T-cell (primary cell): ENCODE data around the gene OR8D2. TPM values are rescaled to one million over a fixed set of nuclear protein-coding genes. Genes with fewer than 3 reads are reported as not detected.

Source experiments
- ATAC-seq, 4 experiments: fragments of 200-7000 bp in 3 of 4; fragments of 150-1000 bp in 1 of 4; cut with Tn5 transposase; replicated peaks in 1 of 4; 1 replicate in 3 of 4; 2 replicates in 1 of 4; pipeline ENCODE4 v1.10.0; 2021; ENCODE audit warnings: moderate library complexity in 3 of 4, mild to moderate bottlenecking in 2 of 4, moderate number of reproducible peaks in 1 of 4
- CTCF ChIA-PET, 2 donors: fragments of 300-600 bp; sonication (Branson Sonifier 250); formaldehyde crosslinking; loops; one replicate each; lab custom pipeline; 2022; ENCODE audit warnings: antibody characterized with exemption in 2 of 2; lab: Charles Lee
- POLR2A ChIA-PET, 2 donors: fragments of 300-600 bp; sonication (Branson Sonifier 250); formaldehyde crosslinking; loops; one replicate each; lab custom pipeline; 2022; ENCODE audit warnings: antibody characterized with exemption in 2 of 2; lab: Charles Lee
- DNase-seq, 35 experiments: peaks; one replicate each; pipeline versions ENCODE4 v3.0.0 to v3.0.0-alpha.2; 2013 to 2023
- H3K27ac ChIP-seq: one replicate; pipeline ENCODE4 v1.5.1; 2013; ENCODE audit warnings: low read length
- H3K27me3 ChIP-seq, 2 experiments: replicated peaks in 1 of 2; 1 replicate in 1 of 2; 2 replicates in 1 of 2; pipeline versions ENCODE4 v1.6.1 to v1.7.0; 2013; ENCODE audit warnings: low read length in 1 of 2, mixed read lengths in 1 of 2; ENCODE audit not compliant: control insufficient read depth in 2 of 2, insufficient read depth in 2 of 2; ENCODE audit errors: extremely low read depth in 1 of 2
- H3K36me3 ChIP-seq, 2 donors: 1 replicate in 1 of 2; 2 replicates in 1 of 2; pipeline versions ENCODE4 v1.6.1 to v1.7.0; 2013; ENCODE audit warnings: low read length in 1 of 2; ENCODE audit not compliant: control insufficient read depth in 2 of 2, insufficient read depth in 1 of 2; ENCODE audit errors: extremely low read depth in 1 of 2
- H3K4me1 ChIP-seq, 2 experiments: 1 replicate in 1 of 2; 2 replicates in 1 of 2; pipeline versions ENCODE4 v1.6.1 to v1.7.0; 2013; ENCODE audit warnings: low read length in 2 of 2, mixed read lengths in 1 of 2; ENCODE audit not compliant: insufficient read depth in 2 of 2, control insufficient read depth in 1 of 2; ENCODE audit errors: extremely low read depth in 1 of 2
- H3K4me3 ChIP-seq, 2 donors: 1 replicate in 1 of 2; 2 replicates in 1 of 2; pipeline versions ENCODE4 v1.5.1 to v1.7.0; 2013; ENCODE audit warnings: mild to moderate bottlenecking in 2 of 2, low read length in 1 of 2, moderate library complexity in 1 of 2; ENCODE audit not compliant: control insufficient read depth in 1 of 2; ENCODE audit errors: extremely low read depth in 1 of 2
- H3K9me3 ChIP-seq: 2 replicates; pipeline ENCODE4 v1.7.0; 2013
- H3K27ac Mint-ChIP-seq, 2 donors: one replicate each; pipeline ENCODE4 v1.8.0; 2020 to 2021; ENCODE audit warnings: mild to moderate bottlenecking in 2 of 2, mixed read lengths in 2 of 2
- H3K27me3 Mint-ChIP-seq, 2 donors: one replicate each; pipeline ENCODE4 v1.8.0; 2021 to 2022; ENCODE audit warnings: mixed read lengths in 2 of 2
- H3K36me3 Mint-ChIP-seq: one replicate; pipeline ENCODE4 v1.8.0; 2021; ENCODE audit warnings: mixed read lengths
- H3K4me1 Mint-ChIP-seq, 3 donors: one replicate each; pipeline ENCODE4 v1.8.0; 2020 to 2022; ENCODE audit warnings: mixed read lengths in 3 of 3, mild to moderate bottlenecking in 1 of 3
- H3K4me3 Mint-ChIP-seq, 3 donors: one replicate each; pipeline ENCODE4 v1.8.0; 2020 to 2022; ENCODE audit warnings: mild to moderate bottlenecking in 3 of 3, mixed read lengths in 3 of 3, moderate library complexity in 3 of 3
- H3K9me3 Mint-ChIP-seq, 3 donors: one replicate each; pipeline ENCODE4 v1.8.0; 2020 to 2022; ENCODE audit warnings: mixed read lengths in 3 of 3
- whole genome bisulfite sequencing: methylation state at CpG from one replicate; pipeline ENCODE4 v1.1.5; 2013; ENCODE audit warnings: missing lambda C conversion rate; ENCODE audit not compliant: insufficient coverage; 5-methylcytosine and 5-hydroxymethylcytosine counted together
- total RNA-seq, 35 experiments: library from RNA in 6 of 35; stranded (reverse) in 6 of 35; fragments of 120-200 nt in 1 of 35; gene quantifications; one replicate each; pipeline versions ENCODE4 v1.2.1 to v1.2.4 and lab custom pipeline; 2013 to 2026

OR8D2 gene
- total RNA-seq, 5 donors from 2014 or later (not counting 1 experiment from before 2014, with no cell fraction given): not detected

DNA sequence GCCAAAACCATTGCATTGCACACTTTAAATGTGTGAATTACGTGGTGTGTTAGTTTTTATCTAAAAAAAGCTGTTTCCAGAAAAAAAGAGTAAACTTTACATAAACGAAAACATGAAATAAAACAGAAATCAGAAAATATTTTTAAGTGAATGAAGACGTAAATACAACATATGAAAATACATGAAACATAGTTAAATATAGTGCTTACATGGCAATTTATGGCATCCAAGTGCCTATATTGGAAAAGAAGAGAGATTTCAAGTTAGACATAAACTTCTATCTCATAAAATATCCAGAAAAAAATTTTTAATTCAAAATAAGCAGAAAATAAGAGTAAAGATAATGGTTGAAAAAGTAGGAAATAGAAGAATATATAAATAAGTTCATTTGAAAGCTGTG is 11.9 kb upstream of the OR8D2 start:
- no peak overlapping the region for H3K4me3 ChIP-seq
- H3K9me3 ChIP-seq: no peaks in the 10 kb centered on the region
- DNase-seq (no peak), ATAC-seq (no peak)
- no peaks in the 10 kb centered on the region for H3K36me3 Mint-ChIP-seq
- no CpG with 5 or more reads among the region's 3 CpGs for WGBS
- CTCF ChIA-PET: no interaction called here
- H3K27ac Mint-ChIP-seq: no peak overlapping the region
- H3K4me3 Mint-ChIP-seq: no peak overlapping the region
- H3K4me1 ChIP-seq: peaks cover 0 to 2% of the 10 kb centered on the region in 2 experiments
- peaks cover 0 to 4% (median 0%) of the 10 kb centered on the region in 3 donors for H3K9me3 Mint-ChIP-seq
- no peaks in the 10 kb centered on the region for H3K36me3 ChIP-seq
- no peaks in the 10 kb centered on the region for H3K27me3 ChIP-seq
- peaks cover 6 to 15% of the 10 kb centered on the region in 2 donors for H3K27me3 Mint-ChIP-seq
- POLR2A ChIA-PET: no interaction called here
- H3K27ac ChIP-seq: no peak overlapping the region
- H3K4me1 Mint-ChIP-seq: peaks cover 0 to 4% (median 0%) of the 10 kb centered on the region in 3 donors

DNA sequence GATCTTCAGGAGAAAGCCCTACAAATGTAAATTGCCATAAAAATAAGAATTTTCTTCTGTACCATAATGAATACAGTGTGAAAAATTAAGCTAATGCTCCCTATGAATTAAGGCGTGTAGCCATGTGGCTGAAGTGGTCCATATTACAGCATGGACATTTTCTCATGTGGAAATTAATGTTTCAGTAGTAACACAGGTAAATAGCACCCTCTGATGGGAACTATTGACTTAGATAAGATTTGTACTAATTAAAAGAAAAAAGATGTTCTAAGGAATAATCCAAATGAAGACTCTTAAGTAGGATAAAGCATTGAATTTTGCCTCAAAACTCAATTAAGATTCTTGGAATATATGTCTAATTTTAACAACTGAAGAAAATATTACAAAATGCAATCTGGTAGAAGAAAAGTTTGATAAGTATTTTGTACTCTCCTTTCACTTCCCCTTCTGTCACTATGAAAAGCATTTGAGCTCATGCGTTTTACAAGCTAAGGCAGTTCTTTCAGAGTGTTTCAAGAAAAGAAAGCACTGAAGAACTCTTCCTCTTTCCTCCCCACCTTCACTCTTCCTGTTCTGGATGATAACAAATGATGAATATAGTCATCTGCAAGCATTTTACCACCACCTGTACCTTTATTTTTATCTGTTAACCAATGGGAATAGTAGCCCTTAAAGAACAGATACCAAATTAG is 9.9 kb upstream of the OR8D2 start:
- CTCF ChIA-PET: no interaction called here
- POLR2A ChIA-PET: no interaction called here
- no peaks in the 10 kb centered on the region for H3K9me3 Mint-ChIP-seq
- DNase-seq (no peak), ATAC-seq (no peak)
- no peak overlapping the region for H3K4me3 ChIP-seq
- peaks cover 0 to 4% (median 0%) of the 10 kb centered on the region in 3 donors for H3K4me1 Mint-ChIP-seq
- no peaks in the 10 kb centered on the region for H3K36me3 ChIP-seq
- no peak overlapping the region for H3K4me3 Mint-ChIP-seq
- H3K27me3 Mint-ChIP-seq: peaks cover 7 to 15% of the 10 kb centered on the region in 2 donors
- H3K36me3 Mint-ChIP-seq: no peaks in the 10 kb centered on the region
- H3K9me3 ChIP-seq: no peaks in the 10 kb centered on the region
- WGBS: no CpG with 5 or more reads among the region's 2 CpGs
- H3K4me1 ChIP-seq: peaks cover 0 to 2% of the 10 kb centered on the region in 2 experiments
- no peak overlapping the region for H3K27ac ChIP-seq
- H3K27me3 ChIP-seq: no peaks in the 10 kb centered on the region
- H3K27ac Mint-ChIP-seq: no peak overlapping the region

DNA sequence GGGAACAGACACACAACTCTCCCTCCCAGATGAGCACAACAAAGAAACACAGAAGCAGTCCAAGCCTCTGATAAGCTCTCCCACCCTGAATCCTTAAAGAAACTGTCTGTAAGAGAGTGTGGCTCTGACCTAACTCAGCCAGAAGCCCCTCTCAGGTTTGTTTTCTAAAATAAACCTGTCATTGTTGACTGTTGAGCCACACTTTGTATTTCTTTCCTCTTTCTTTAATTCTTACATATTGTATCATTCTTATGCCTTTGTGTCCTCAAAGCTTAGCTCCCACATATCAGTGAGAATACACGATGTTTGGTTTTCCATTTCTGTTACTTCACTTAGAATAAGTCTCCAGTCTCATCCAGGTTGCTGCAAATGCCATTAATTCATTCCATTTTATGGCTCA is 7.8 kb upstream of the OR8D2 start:
- Mint-ChIP-seq H3K9me3 (no peaks in the 10 kb centered on the region), H3K4me1 (peaks cover 0 to 4% (median 0%) of the 10 kb centered on the region in 3 donors), H3K27me3 (peaks cover 12 to 19% of the 10 kb centered on the region in 2 donors), H3K27ac (no peak overlapping the region), H3K36me3 (no peaks in the 10 kb centered on the region), H3K4me3 (no peak overlapping the region)
- no peak overlapping the region for H3K4me3 ChIP-seq
- H3K27me3 ChIP-seq: no peaks in the 10 kb centered on the region
- ChIA-PET POLR2A (no interaction called here), CTCF (no interaction called here)
- peaks cover 0 to 2% of the 10 kb centered on the region in 2 experiments for H3K4me1 ChIP-seq
- no peaks in the 10 kb centered on the region for H3K9me3 ChIP-seq
- DNase-seq: no peak
- no peaks in the 10 kb centered on the region for H3K36me3 ChIP-seq
- no peak for ATAC-seq
- no CpG with 5 or more reads among the region's 1 CpG for WGBS
- no peak overlapping the region for H3K27ac ChIP-seq

DNA sequence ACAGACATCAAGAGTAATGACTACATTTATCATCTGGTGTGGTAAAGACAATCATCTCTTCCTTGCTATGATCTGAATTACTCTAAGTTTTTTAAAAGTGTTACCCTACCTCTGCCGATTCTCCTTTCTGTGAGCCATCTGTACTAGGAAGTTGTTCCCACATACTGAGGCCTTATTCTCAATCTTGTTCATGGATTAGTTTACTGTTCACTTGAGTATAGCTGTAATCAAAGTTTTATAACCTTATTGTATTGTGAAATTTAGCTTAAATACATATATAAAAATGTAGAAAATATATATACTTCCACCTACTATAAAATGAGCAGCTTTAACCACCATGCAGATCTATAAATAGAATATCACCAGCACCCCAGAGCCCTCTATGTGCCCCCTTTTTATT is 2.4 kb upstream of the OR8D2 start:
- Histone ChIP-seq H3K27ac (no peak overlapping the region), H3K36me3 (no peaks in the 10 kb centered on the region), H3K27me3 (peaks cover 0 to 4% of the 10 kb centered on the region in 2 experiments), H3K9me3 (no peaks in the 10 kb centered on the region), H3K4me3 (no peak overlapping the region), H3K4me1 (no peaks in the 10 kb centered on the region)
- H3K9me3 Mint-ChIP-seq: peaks cover 0 to 6% (median 0%) of the 10 kb centered on the region in 3 donors
- no peak overlapping the region for H3K27ac Mint-ChIP-seq
- ChIA-PET POLR2A (no interaction called here), CTCF (no interaction called here)
- no peaks in the 10 kb centered on the region for H3K4me1 Mint-ChIP-seq
- WGBS: no CpG with 5 or more reads among the region's 1 CpG
- no peaks in the 10 kb centered on the region for H3K36me3 Mint-ChIP-seq
- H3K27me3 Mint-ChIP-seq: peaks cover 10 to 14% of the 10 kb centered on the region in 2 donors
- ATAC-seq (no peak), DNase-seq (no peak)
- H3K4me3 Mint-ChIP-seq: no peak overlapping the region

DNA sequence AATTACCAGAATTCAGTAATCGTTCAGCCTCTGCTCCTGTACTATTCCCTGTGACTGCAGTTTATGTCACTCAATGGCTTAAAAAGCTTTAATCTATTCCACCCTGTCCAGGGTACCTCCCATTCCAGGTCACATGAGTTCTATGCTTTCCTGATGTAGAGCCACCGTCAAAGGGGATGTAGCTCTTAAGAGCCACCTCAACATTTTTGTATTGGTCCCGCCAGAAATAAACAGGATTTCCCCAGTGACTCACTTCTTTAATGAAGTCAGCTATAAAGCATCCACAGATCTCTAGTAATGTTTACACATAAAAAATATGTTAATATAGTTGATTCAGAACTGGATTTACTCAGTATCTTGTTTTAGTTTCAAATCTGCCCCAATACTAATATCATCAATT is 4.9 kb downstream of the OR8D2 start:
- H3K4me3 ChIP-seq: no peak overlapping the region
- H3K27ac Mint-ChIP-seq: no peak overlapping the region
- no peaks in the 10 kb centered on the region for H3K4me1 Mint-ChIP-seq
- no peaks in the 10 kb centered on the region for H3K27me3 ChIP-seq
- H3K4me1 ChIP-seq: no peaks in the 10 kb centered on the region
- no peaks in the 10 kb centered on the region for H3K36me3 ChIP-seq
- no peak overlapping the region for H3K27ac ChIP-seq
- CTCF ChIA-PET: no interaction called here
- POLR2A ChIA-PET: no interaction called here
- H3K9me3 ChIP-seq: no peaks in the 10 kb centered on the region
- WGBS: 29% methylated on average over 1 of the region's 3 CpGs
- ATAC-seq: no peak
- no peak overlapping the region for H3K4me3 Mint-ChIP-seq
- H3K36me3 Mint-ChIP-seq: no peaks in the 10 kb centered on the region
- H3K9me3 Mint-ChIP-seq: peaks cover 0 to 6% (median 0%) of the 10 kb centered on the region in 3 donors
- DNase-seq: no peak
- H3K27me3 Mint-ChIP-seq: peaks cover 3 to 7% of the 10 kb centered on the region in 2 donors

DNA sequence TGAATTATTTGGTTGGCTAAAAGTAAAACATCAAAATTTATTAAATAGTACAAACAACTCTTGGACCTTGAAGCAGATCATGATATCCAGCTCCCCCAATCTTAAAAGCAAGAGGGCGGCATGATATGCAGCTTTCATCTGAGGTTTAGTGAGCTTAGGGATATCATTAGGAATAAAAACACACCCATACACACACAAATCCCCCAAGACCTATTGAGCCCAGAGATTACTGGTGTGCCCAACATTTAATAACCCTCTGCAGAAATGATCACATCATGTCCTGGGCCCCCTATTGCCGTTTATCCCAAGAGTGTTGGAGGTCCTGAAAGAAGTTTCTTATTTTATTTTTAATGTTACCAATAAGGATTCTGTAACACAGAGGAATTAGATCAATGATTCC is 6.1 kb downstream of the OR8D2 start, which contains the start of gene OR8D1:
Gene OR8D1, minus strand, starts transcription at position 101 of the 400 bp plus-strand sequence. CDS start 3,183 bp downstream, outside the sequence.
- WGBS: no CpG with 5 or more reads among the region's 2 CpGs
- Histone ChIP-seq H3K4me1 (no peaks in the 10 kb centered on the region), H3K36me3 (no peaks in the 10 kb centered on the region), H3K9me3 (no peaks in the 10 kb centered on the region), H3K27me3 (no peaks in the 10 kb centered on the region), H3K4me3 (no peak within 1 kb of the TSS), H3K27ac (no peak within 1 kb of the TSS)
- CTCF ChIA-PET: no interaction called here
- DNase-seq (no peak), ATAC-seq (no peak)
- Mint-ChIP-seq H3K27ac (no peak within 1 kb of the TSS), H3K9me3 (no peaks in the 10 kb centered on the region), H3K27me3 (peaks cover 0 to 2% of the 10 kb centered on the region in 2 donors), H3K4me1 (no peaks in the 10 kb centered on the region), H3K4me3 (no peak within 1 kb of the TSS), H3K36me3 (no peaks in the 10 kb centered on the region)
- POLR2A ChIA-PET: no interaction called here
